CD8-positive, alpha-beta memory T cell (primary cell): ENCODE measurements around the gene ATXN1. TPM values are rescaled to one million over a fixed set of nuclear protein-coding genes. Genes with fewer than 3 reads are reported as not detected.

Source experiments
- CTCF ChIA-PET: fragments of 350-600 bp; sonication (Branson Sonifier 250); formaldehyde crosslinking; loops from one replicate; lab custom pipeline; 2021; ENCODE audit warnings: antibody characterized with exemption; lab: Charles Lee
- POLR2A ChIA-PET: fragments of 350-600 bp; sonication (Branson Sonifier 250); formaldehyde crosslinking; loops from one replicate; lab custom pipeline; 2021; ENCODE audit warnings: antibody characterized with exemption; lab: Charles Lee
- DNase-seq, 5 donors: peaks; one replicate each; pipeline versions ENCODE4 v3.0.0 to v3.0.0-alpha.2; 2020 to 2022; ENCODE audit warnings: mixed read lengths in 1 of 5
- H3K27ac ChIP-seq: one replicate; pipeline ENCODE4 v1.7.0; 2013; ENCODE audit warnings: low read depth, mild to moderate bottlenecking, low read length, moderate library complexity
- H3K27me3 ChIP-seq: 2 replicates; pipeline ENCODE4 v1.7.0; 2013; ENCODE audit warnings: low read length, mild to moderate bottlenecking; ENCODE audit not compliant: insufficient read depth, poor library complexity, severe bottlenecking
- H3K36me3 ChIP-seq: 2 replicates; pipeline ENCODE4 v1.7.0; 2013; ENCODE audit warnings: mild to moderate bottlenecking, low read length, moderate library complexity; ENCODE audit not compliant: insufficient read depth
- H3K4me1 ChIP-seq: 2 replicates; pipeline ENCODE4 v1.7.0; 2013; ENCODE audit warnings: mild to moderate bottlenecking, low read length, moderate library complexity; ENCODE audit not compliant: insufficient read depth
- H3K4me3 ChIP-seq: 2 replicates; pipeline ENCODE4 v1.7.0; 2013; ENCODE audit warnings: mild to moderate bottlenecking, low read length
- H3K9me3 ChIP-seq: 2 replicates; pipeline ENCODE4 v1.7.0; 2013; ENCODE audit warnings: mild to moderate bottlenecking, low read length
- H3K27ac Mint-ChIP-seq, 8 donors: one replicate each; pipeline ENCODE4 v1.8.0; 2020 to 2021; ENCODE audit warnings: mixed read lengths in 8 of 8, mild to moderate bottlenecking in 6 of 8, inconsistent platforms in 3 of 8, moderate library complexity in 3 of 8
- H3K27me3 Mint-ChIP-seq, 2 donors: one replicate each; pipeline ENCODE4 v1.8.0; 2020 to 2021; ENCODE audit warnings: mixed read lengths in 2 of 2, mild to moderate bottlenecking in 1 of 2, moderate library complexity in 1 of 2
- H3K36me3 Mint-ChIP-seq, 3 donors: one replicate each; pipeline ENCODE4 v1.8.0; 2020 to 2021; ENCODE audit warnings: mixed read lengths in 3 of 3, inconsistent platforms in 1 of 3, mild to moderate bottlenecking in 1 of 3
- H3K4me1 Mint-ChIP-seq, 3 donors: one replicate each; pipeline ENCODE4 v1.8.0; 2020 to 2021; ENCODE audit warnings: mixed read lengths in 3 of 3, inconsistent platforms in 1 of 3, mild to moderate bottlenecking in 1 of 3
- H3K4me3 Mint-ChIP-seq, 7 donors: one replicate each; pipeline ENCODE4 v1.8.0; 2020 to 2021; ENCODE audit warnings: mixed read lengths in 7 of 7, mild to moderate bottlenecking in 6 of 7, moderate library complexity in 4 of 7, inconsistent platforms in 2 of 7
- H3K9me3 Mint-ChIP-seq, 5 donors: one replicate each; pipeline ENCODE4 v1.8.0; 2020 to 2022; ENCODE audit warnings: mixed read lengths in 5 of 5, mild to moderate bottlenecking in 3 of 5, moderate library complexity in 2 of 5, inconsistent platforms in 1 of 5
- polyA plus RNA-seq: library from polyadenylated mRNA; unstranded; fragments of 300-500 nt; fragmentation: Illumina TruSeq; gene quantifications from one replicate; pipeline ENCODE4 v1.2.3, GENCODE V29; 2021
- total RNA-seq, 2 experiments: library from RNA; stranded (reverse); gene quantifications; one replicate each; pipeline ENCODE4 v1.2.3, GENCODE V29; 2021

The ATXN1 gene
- total and polyA plus RNA-seq, 3 experiments from 2014 or later: 20.0 to 114 (median 111) TPM

- Histone ChIP-seq H3K36me3 (no peaks in the 10 kb centered on the region), H3K9me3 (no peaks in the 10 kb centered on the region), H3K27ac (no peak overlapping the region), H3K27me3 (no peaks in the 10 kb centered on the region), H3K4me3 (no peak overlapping the region), H3K4me1 (peaks cover 33% of the 10 kb centered on the region)
- peaks cover 0 to 26% (median 12%) of the 10 kb centered on the region in 3 donors for H3K36me3 Mint-ChIP-seq
- no peaks in the 10 kb centered on the region for H3K27me3 Mint-ChIP-seq
- POLR2A ChIA-PET: interaction anchor here (0.6 to 1.0 kb wide), 2 partner anchors 11 to 26 kb away, joined by 3 to 5 read pairs; no protein-coding TSS in a partner anchor
- peak in 2 of 5 donors; percentile 47 to 58 for DNase-seq
- H3K27ac Mint-ChIP-seq: peak overlapping the region; percentile 47 to 93 (median 87)
- H3K9me3 Mint-ChIP-seq: no peaks in the 10 kb centered on the region
- H3K4me3 Mint-ChIP-seq: peak overlapping the region in 5 of 7 donors; percentile 25 to 56 (median 51)
- peaks cover 38 to 67% (median 63%) of the 10 kb centered on the region in 3 donors for H3K4me1 Mint-ChIP-seq
- CTCF ChIA-PET: interaction anchor here (0.7 to 5.2 kb wide), 21 partner anchors 8 to 267 kb away, joined by 3 to 28 read pairs (median 3); partner anchors contain the start of gene ATXN1
Observed at GRCh38 chr6:16511723-16512489, 249.4 kb downstream of the ATXN1 start.

- Mint-ChIP-seq H3K36me3 (peaks cover 0 to 23% (median 12%) of the 10 kb centered on the region in 3 donors), H3K4me3 (peak overlapping the region in 1 of 7 donors; percentile 51), H3K27ac (peak overlapping the region in 7 of 8 donors; percentile 47 to 93 (median 87)), H3K9me3 (no peaks in the 10 kb centered on the region), H3K4me1 (peaks cover 42 to 72% (median 67%) of the 10 kb centered on the region in 3 donors), H3K27me3 (no peaks in the 10 kb centered on the region)
- CTCF ChIA-PET: interaction anchor here (0.7 to 5.2 kb wide), 17 partner anchors 10 to 251 kb away, joined by 3 to 28 read pairs (median 3); partner anchors contain the start of gene ATXN1
- no peaks in the 10 kb centered on the region for H3K36me3 ChIP-seq
- no peak for DNase-seq
- POLR2A ChIA-PET: interaction anchor here (1.0 kb wide), 1 partner anchor 27 kb away, joined by 3 read pairs; no protein-coding TSS in a partner anchor
- no peak overlapping the region for H3K4me3 ChIP-seq
- no peaks in the 10 kb centered on the region for H3K9me3 ChIP-seq
- peaks cover 33% of the 10 kb centered on the region for H3K4me1 ChIP-seq
- no peaks in the 10 kb centered on the region for H3K27me3 ChIP-seq
- no peak overlapping the region for H3K27ac ChIP-seq
Observed at GRCh38 chr6:16511040-16511660, 250.1 kb downstream of the ATXN1 start.

- POLR2A ChIA-PET: no interaction called here
- Histone ChIP-seq H3K27ac (no peak overlapping the region), H3K27me3 (no peaks in the 10 kb centered on the region), H3K9me3 (no peaks in the 10 kb centered on the region), H3K4me1 (peaks cover 33% of the 10 kb centered on the region), H3K36me3 (no peaks in the 10 kb centered on the region), H3K4me3 (no peak overlapping the region)
- H3K36me3 Mint-ChIP-seq: peaks cover 0 to 17% (median 12%) of the 10 kb centered on the region in 3 donors
- H3K4me3 Mint-ChIP-seq: no peak overlapping the region
- H3K27me3 Mint-ChIP-seq: no peaks in the 10 kb centered on the region
- H3K9me3 Mint-ChIP-seq: no peaks in the 10 kb centered on the region
- CTCF ChIA-PET: interaction anchor here (0.8 to 5.2 kb wide), 8 partner anchors 21 to 252 kb away, joined by 3 to 28 read pairs (median 3); partner anchors contain the start of gene ATXN1
- H3K27ac Mint-ChIP-seq: peak overlapping the region in 6 of 8 donors; percentile 12 to 93 (median 50)
- H3K4me1 Mint-ChIP-seq: peaks cover 44 to 76% (median 73%) of the 10 kb centered on the region in 3 donors
- no peak for DNase-seq
Observed at GRCh38 chr6:16510245-16510644, 251.0 kb downstream of the ATXN1 start.

GRCh38 chr6:16508959-16509358, 252.3 kb downstream of the ATXN1 start:
- Histone ChIP-seq H3K36me3 (no peaks in the 10 kb centered on the region), H3K4me1 (peaks cover 37% of the 10 kb centered on the region), H3K27ac (no peak overlapping the region), H3K27me3 (no peaks in the 10 kb centered on the region), H3K9me3 (no peaks in the 10 kb centered on the region), H3K4me3 (no peak overlapping the region)
- Mint-ChIP-seq H3K27ac (peak overlapping the region in 2 of 8 donors; percentile 44 to 47), H3K4me3 (no peak overlapping the region), H3K36me3 (peaks cover 0 to 8% (median 7%) of the 10 kb centered on the region in 3 donors), H3K27me3 (no peaks in the 10 kb centered on the region), H3K4me1 (peaks cover 52 to 78% (median 76%) of the 10 kb centered on the region in 3 donors), H3K9me3 (no peaks in the 10 kb centered on the region)
- no peak for DNase-seq
- ChIA-PET POLR2A (no interaction called here), CTCF (no interaction called here)

GRCh38 chr6:16505711-16506357, 255.4 kb downstream of the ATXN1 start:
- no peak for DNase-seq
- Histone ChIP-seq H3K4me1 (peaks cover 18% of the 10 kb centered on the region), H3K9me3 (no peaks in the 10 kb centered on the region), H3K36me3 (no peaks in the 10 kb centered on the region), H3K27me3 (no peaks in the 10 kb centered on the region), H3K4me3 (no peak overlapping the region), H3K27ac (no peak overlapping the region)
- H3K4me3 Mint-ChIP-seq: peak overlapping the region in 1 of 7 donors; percentile 6
- H3K27me3 Mint-ChIP-seq: peaks cover 0 to 5% of the 10 kb centered on the region in 2 donors
- H3K27ac Mint-ChIP-seq: peak overlapping the region in 1 of 8 donors; percentile 44
- ChIA-PET CTCF (interaction anchor here (0.9 to 1.1 kb wide), 2 partner anchors 9 to 256 kb away, joined by 3 read pairs; partner anchors contain the start of gene ATXN1), POLR2A (no interaction called here)
- peaks cover 0 to 10% (median 5%) of the 10 kb centered on the region in 3 donors for H3K36me3 Mint-ChIP-seq
- peaks cover 0 to 2% (median 0%) of the 10 kb centered on the region in 5 donors for H3K9me3 Mint-ChIP-seq
- H3K4me1 Mint-ChIP-seq: peaks cover 33 to 67% (median 58%) of the 10 kb centered on the region in 3 donors

- Mint-ChIP-seq H3K4me1 (peaks cover 33 to 63% (median 51%) of the 10 kb centered on the region in 3 donors), H3K4me3 (peak overlapping the region in 6 of 7 donors; percentile 50 to 86 (median 64)), H3K27me3 (peaks cover 0 to 5% of the 10 kb centered on the region in 2 donors), H3K9me3 (peaks cover 0 to 2% (median 0%) of the 10 kb centered on the region in 5 donors), H3K36me3 (peaks cover 0 to 11% (median under 1%) of the 10 kb centered on the region in 3 donors), H3K27ac (peak overlapping the region in 7 of 8 donors; percentile 50 to 76 (median 61))
- CTCF ChIA-PET: interaction anchor here (0.7 to 2.0 kb wide), 5 partner anchors 9 to 258 kb away, joined by 3 to 7 read pairs (median 3); partner anchors contain the start of gene ATXN1
- Histone ChIP-seq H3K4me1 (peaks cover 17% of the 10 kb centered on the region), H3K4me3 (no peak overlapping the region), H3K9me3 (no peaks in the 10 kb centered on the region), H3K27me3 (no peaks in the 10 kb centered on the region), H3K36me3 (no peaks in the 10 kb centered on the region), H3K27ac (no peak overlapping the region)
- no peak for DNase-seq
- POLR2A ChIA-PET: no interaction called here
Observed at GRCh38 chr6:16504609-16505008, 256.7 kb downstream of the ATXN1 start.

GRCh38 chr6:16503970-16504415, 257.3 kb downstream of the ATXN1 start:
- Histone ChIP-seq H3K36me3 (no peaks in the 10 kb centered on the region), H3K4me1 (peaks cover 17% of the 10 kb centered on the region), H3K9me3 (no peaks in the 10 kb centered on the region), H3K4me3 (no peak overlapping the region), H3K27ac (no peak overlapping the region), H3K27me3 (no peaks in the 10 kb centered on the region)
- Mint-ChIP-seq H3K4me3 (peak overlapping the region in 6 of 7 donors; percentile 49 to 83 (median 61)), H3K36me3 (peaks cover 0 to 14% (median 4%) of the 10 kb centered on the region in 3 donors), H3K27me3 (peaks cover 0 to 5% of the 10 kb centered on the region in 2 donors), H3K9me3 (peaks cover 0 to 2% (median 0%) of the 10 kb centered on the region in 5 donors), H3K4me1 (peaks cover 31 to 62% (median 47%) of the 10 kb centered on the region in 3 donors), H3K27ac (peak overlapping the region; percentile 10 to 76 (median 58))
- CTCF ChIA-PET: interaction anchor here (0.8 to 2.0 kb wide), 4 partner anchors 8 to 259 kb away, joined by 3 to 7 read pairs (median 4); no protein-coding TSS in a partner anchor
- POLR2A ChIA-PET: no interaction called here
- peak in 3 of 5 donors; percentile 47 to 54 (median 51) for DNase-seq
